HEK293 (cell line): Measurements from ENCODE around the gene SUSD4.

Experiments used
- CTCF ChIP-seq: fragments of 450-650 bp; formaldehyde crosslinking; IDR thresholded peaks from 2 replicates; pipeline ENCODE4 v1.5.1; 2016; ENCODE audit warnings: missing biosample characterization, missing genetic modification characterization
- GLI4 ChIP-seq: fragments of 450-650 bp; formaldehyde crosslinking; IDR thresholded peaks from 2 replicates; pipeline ENCODE4 v1.5.1; 2016; ENCODE audit warnings: missing biosample characterization, missing genetic modification characterization
- ZNF140 ChIP-seq: fragments of 450-650 bp; formaldehyde crosslinking; IDR thresholded peaks from 2 replicates; pipeline ENCODE4 v1.5.1; 2016; ENCODE audit warnings: missing biosample characterization, missing genetic modification characterization
- ZNF645 ChIP-seq: fragments of 450-650 bp; formaldehyde crosslinking; IDR thresholded peaks from 2 replicates; pipeline ENCODE4; 2016; ENCODE audit warnings: missing biosample characterization, missing genetic modification characterization
- ZNF704 ChIP-seq: fragments of 450-650 bp; formaldehyde crosslinking; IDR thresholded peaks from 2 replicates; pipeline ENCODE4 v1.5.1; 2016; ENCODE audit warnings: missing biosample characterization, missing genetic modification characterization

- TF ChIP-seq CTCF (tag by site-specific recombination): no peak
- no peak for TF ChIP-seq ZNF645 (tag by site-specific recombination)
- TF ChIP-seq GLI4 (tag by site-specific recombination): no peak
- no peak for TF ChIP-seq ZNF140 (tag by site-specific recombination)
- TF ChIP-seq ZNF704 (tag by site-specific recombination): no peak
Measured at GRCh38 chr1:223208164-223209076, 155.6 kb downstream of the SUSD4 start.
